ENCODE results near the gene ADAMTSL3.

GRCh38 chr15:83767741-83768140 lies 113.8 kb downstream of the ADAMTSL3 start:
- TF ChIP-seq CTCF (conservative IDR thresholded peaks at IDR 0.05; ENCODE audit: low read length) (no peak), EZH2phosphoT487 (IDR thresholded peaks at IDR 0.05; ENCODE audit: borderline replicate concordance) (no peak)
